Measurements from ENCODE around the gene HPX.

The HPX gene

GRCh38 chr11:6389905-6390717 is 50.7 kb downstream of the HPX start, which contains the start of gene SMPD1:
SMPD1 (plus strand) TSS chr11:6390474; CDS start chr11:6390599, 125 bp downstream.
- Histone ChIP-seq H3K4me3 (ENCODE audit: insufficient read length, low read depth) (peak within 1 kb of the TSS; percentile 63), H3K9me3 (ENCODE audit: insufficient read depth, low read length) (no peaks in the 10 kb centered on the region), H3K9ac (ENCODE audit: insufficient read length, low read depth) (peak within 1 kb of the TSS; percentile 84), H3K36me3 (ENCODE audit: insufficient read depth, insufficient read length, low read length) (peaks cover 15% of the 10 kb centered on the region), H3K4me1 (ENCODE audit: insufficient read depth, insufficient read length) (peaks cover 6% of the 10 kb centered on the region), H3K27me3 (ENCODE audit: insufficient read depth, insufficient read length) (peaks cover 9% of the 10 kb centered on the region)
- no peak for TF ChIP-seq SUZ12 (IDR thresholded peaks at IDR 0.05; ENCODE audit: extremely low read depth, insufficient read depth, insufficient read length)
- no peak for TF ChIP-seq ZNF274 (IDR thresholded peaks at IDR 0.05; ENCODE audit: low read depth, low read length)
- TF ChIP-seq YY1 (IDR thresholded peaks at IDR 0.05; ENCODE audit: insufficient read depth, insufficient read length) = no peak
- peak; percentile 87 for DNase-seq (ENCODE audit: low read depth, low spot score)

- no peak for DNase-seq (ENCODE audit: low read depth, low spot score)
- H3K27me3 ChIP-seq (ENCODE audit: insufficient read depth, insufficient read length) = peaks cover 9% of the 10 kb centered on the region
- no peaks in the 10 kb centered on the region for H3K9me3 ChIP-seq (ENCODE audit: insufficient read depth, low read length)
- H3K36me3 ChIP-seq (ENCODE audit: insufficient read depth, insufficient read length, low read length) = peaks cover 3% of the 10 kb centered on the region
- H3K9ac ChIP-seq (ENCODE audit: insufficient read length, low read depth) = no peak overlapping the region
- no peak for TF ChIP-seq ZNF274 (IDR thresholded peaks at IDR 0.05; ENCODE audit: low read depth, low read length)
- no peak for TF ChIP-seq SUZ12 (IDR thresholded peaks at IDR 0.05; ENCODE audit: extremely low read depth, insufficient read depth, insufficient read length)
- TF ChIP-seq YY1 (IDR thresholded peaks at IDR 0.05; ENCODE audit: insufficient read depth, insufficient read length) = no peak
- H3K4me1 ChIP-seq (ENCODE audit: insufficient read depth, insufficient read length) = peaks cover 6% of the 10 kb centered on the region
- H3K4me3 ChIP-seq (ENCODE audit: insufficient read length, low read depth) = no peak overlapping the region
Observed at GRCh38 chr11:6388748-6389147, 52.0 kb downstream of the HPX start.

GRCh38 chr11:6387811-6388599 is 52.8 kb downstream of the HPX start:
- TF ChIP-seq ZNF274 (IDR thresholded peaks at IDR 0.05; ENCODE audit: low read depth, low read length) (no peak), SUZ12 (IDR thresholded peaks at IDR 0.05; ENCODE audit: extremely low read depth, insufficient read depth, insufficient read length) (no peak), YY1 (IDR thresholded peaks at IDR 0.05; ENCODE audit: insufficient read depth, insufficient read length) (no peak)
- Histone ChIP-seq H3K9me3 (ENCODE audit: insufficient read depth, low read length) (no peaks in the 10 kb centered on the region), H3K4me1 (ENCODE audit: insufficient read depth, insufficient read length) (peaks cover 6% of the 10 kb centered on the region), H3K4me3 (ENCODE audit: insufficient read length, low read depth) (no peak overlapping the region), H3K27me3 (ENCODE audit: insufficient read depth, insufficient read length) (peaks cover 9% of the 10 kb centered on the region), H3K36me3 (ENCODE audit: insufficient read depth, insufficient read length, low read length) (peaks cover 3% of the 10 kb centered on the region), H3K9ac (ENCODE audit: insufficient read length, low read depth) (no peak overlapping the region)
- no peak for DNase-seq (ENCODE audit: low read depth, low spot score)

- TF ChIP-seq SUZ12 (IDR thresholded peaks at IDR 0.05; ENCODE audit: extremely low read depth, insufficient read depth, insufficient read length) = no peak
- no peak for TF ChIP-seq YY1 (IDR thresholded peaks at IDR 0.05; ENCODE audit: insufficient read depth, insufficient read length)
- no peak for TF ChIP-seq ZNF274 (IDR thresholded peaks at IDR 0.05; ENCODE audit: low read depth, low read length)
- peak overlapping the region; percentile 8 for H3K9ac ChIP-seq (ENCODE audit: insufficient read length, low read depth)
- no peaks in the 10 kb centered on the region for H3K27me3 ChIP-seq (ENCODE audit: insufficient read depth, insufficient read length)
- no peak overlapping the region for H3K4me3 ChIP-seq (ENCODE audit: insufficient read length, low read depth)
- no peaks in the 10 kb centered on the region for H3K36me3 ChIP-seq (ENCODE audit: insufficient read depth, insufficient read length, low read length)
- no peaks in the 10 kb centered on the region for H3K9me3 ChIP-seq (ENCODE audit: insufficient read depth, low read length)
- H3K4me1 ChIP-seq (ENCODE audit: insufficient read depth, insufficient read length) = peaks cover 2% of the 10 kb centered on the region
- DNase-seq (ENCODE audit: low read depth, low spot score) = peak; percentile 49
Observed at GRCh38 chr11:6385046-6385777, 55.6 kb downstream of the HPX start.
